CD4-positive, alpha-beta T cell (primary cell): ENCODE data around the gene TEX51. TPM values are rescaled to one million over a fixed set of nuclear protein-coding genes. Genes with fewer than 3 reads are reported as not detected.

Experiments used
- ATAC-seq: fragments of 200-7000 bp; cut with Tn5 transposase; one replicate; pipeline ENCODE4 v1.10.0; 2022; ENCODE audit warnings: mild to moderate bottlenecking; ENCODE audit not compliant: poor library complexity
- CTCF ChIA-PET: fragments of 350-600 bp; sonication (Branson Sonifier 250); formaldehyde crosslinking; loops from one replicate; lab custom pipeline; 2021; ENCODE audit warnings: antibody characterized with exemption, inconsistent platforms; lab: Charles Lee
- POLR2A ChIA-PET: fragments of 350-600 bp; sonication (Branson Sonifier 250); formaldehyde crosslinking; loops from one replicate; lab custom pipeline; 2021; ENCODE audit warnings: antibody characterized with exemption, inconsistent platforms; lab: Charles Lee
- DNase-seq, 14 experiments: peaks; one replicate each; pipeline ENCODE4 v3.0.0-alpha.2; 2013 to 2020; ENCODE audit warnings: mixed read lengths in 2 of 14
- H3K27ac ChIP-seq, 2 donors: one replicate each; pipeline versions ENCODE4 v1.5.1 to v1.7.0; 2013; ENCODE audit warnings: low read length in 2 of 2, low read depth in 1 of 2, mild to moderate bottlenecking in 1 of 2
- H3K27me3 ChIP-seq, 2 experiments: 1 replicate in 1 of 2; 2 replicates in 1 of 2; pipeline versions ENCODE4 v1.6.1 to v1.7.0; 2013; ENCODE audit warnings: low read length in 2 of 2, control low read depth in 1 of 2, mild to moderate bottlenecking in 1 of 2, moderate library complexity in 1 of 2; ENCODE audit not compliant: insufficient read depth in 2 of 2, control insufficient read depth in 1 of 2
- H3K36me3 ChIP-seq: one replicate; pipeline ENCODE4 v1.6.1; 2013; ENCODE audit warnings: low read length, control low read depth; ENCODE audit not compliant: insufficient read depth
- H3K4me1 ChIP-seq: one replicate; pipeline ENCODE4 v1.6.1; 2013; ENCODE audit warnings: low read length, control low read depth; ENCODE audit not compliant: insufficient read depth
- H3K4me3 ChIP-seq: one replicate; pipeline ENCODE4 v1.5.1; 2013; ENCODE audit warnings: mild to moderate bottlenecking, low read length, moderate library complexity
- H3K9me3 ChIP-seq, 2 experiments: 1 replicate in 1 of 2; 2 replicates in 1 of 2; pipeline versions ENCODE4 v1.6.1 to v1.7.0; 2013; ENCODE audit warnings: low read length in 2 of 2, mild to moderate bottlenecking in 2 of 2, control low read depth in 1 of 2, moderate library complexity in 1 of 2; ENCODE audit not compliant: control insufficient read depth in 1 of 2, insufficient read depth in 1 of 2
- H3K27ac Mint-ChIP-seq: one replicate; pipeline ENCODE4 v1.8.0; 2020; ENCODE audit warnings: mixed read lengths
- H3K27me3 Mint-ChIP-seq: one replicate; pipeline ENCODE4 v1.8.0; 2021; ENCODE audit warnings: mixed read lengths
- H3K36me3 Mint-ChIP-seq: one replicate; pipeline ENCODE4 v1.8.0; 2021; ENCODE audit warnings: low read depth, mixed read lengths
- H3K4me1 Mint-ChIP-seq: one replicate; pipeline ENCODE4 v1.8.0; 2021; ENCODE audit warnings: low read depth, mixed read lengths
- H3K4me3 Mint-ChIP-seq: one replicate; pipeline ENCODE4 v1.8.0; 2020; ENCODE audit warnings: mild to moderate bottlenecking, mixed read lengths
- H3K9me3 Mint-ChIP-seq: one replicate; pipeline ENCODE4 v1.8.0; 2020; ENCODE audit warnings: mixed read lengths
- intact Hi-C, 2 experiments: fragments of 100-400 bp; cut with DNase I in 1 of 2; cut with micrococcal nuclease in 1 of 2; formaldehyde crosslinking; loops; one replicate each; pipeline versions ENCODE4 v1.15.1 to v1.9.0; 2023 to 2025; cut with DNase I, micrococcal nuclease
- total RNA-seq, 174 experiments: library from RNA in 2 of 174; stranded (reverse) in 2 of 174; gene quantifications; one replicate each; pipeline ENCODE4 v1.2.3 and lab custom pipeline; 2021 to 2026
- TF ChIP-seq, protein P1 (sequence below): fragments of 200-600 bp; IDR thresholded peaks from one replicate; pipeline ENCODE4 v1.8.0; 2022; ENCODE audit warnings: antibody characterized with exemption, mild to moderate bottlenecking

TEX51 gene
- total RNA-seq, 2 experiments from 2014 or later, result not detected

DNA sequence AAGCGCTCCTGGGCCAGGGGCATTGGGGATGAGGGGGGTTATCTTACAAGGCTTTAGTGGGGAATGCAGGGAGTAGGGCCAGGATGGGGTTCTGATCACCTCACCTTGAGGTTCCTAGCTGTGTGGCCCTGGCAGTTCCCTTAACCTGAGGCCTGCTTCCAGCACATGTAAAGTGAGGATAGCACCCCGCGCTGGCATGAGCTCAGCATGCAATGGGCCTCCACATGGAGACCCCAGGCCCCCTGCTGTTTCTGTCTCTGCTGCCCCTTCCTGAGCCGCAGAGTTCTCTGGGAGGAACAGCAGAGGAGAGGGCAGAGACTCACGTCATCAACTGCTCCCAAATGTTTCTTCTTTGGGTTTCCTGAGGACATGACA, 8.6 kb upstream of the TEX51 start:
- ChIA-PET POLR2A (no interaction called here), CTCF (no interaction called here)
- no peaks in the 10 kb centered on the region for H3K36me3 Mint-ChIP-seq
- H3K4me1 Mint-ChIP-seq, result peaks cover 5% of the 10 kb centered on the region
- H3K9me3 Mint-ChIP-seq, result no peaks in the 10 kb centered on the region
- Histone ChIP-seq H3K4me3 (no peak overlapping the region), H3K27ac (no peak overlapping the region), H3K27me3 (peaks cover 0 to 5% of the 10 kb centered on the region in 2 experiments), H3K9me3 (peaks cover 0 to 12% of the 10 kb centered on the region in 2 experiments), H3K36me3 (no peaks in the 10 kb centered on the region), H3K4me1 (peaks cover 11% of the 10 kb centered on the region)
- no peak overlapping the region for H3K27ac Mint-ChIP-seq
- DNase-seq (no peak), ATAC-seq (no peak)
- intact Hi-C loops, result no loop called here
- peaks cover 20% of the 10 kb centered on the region for H3K27me3 Mint-ChIP-seq
- TF ChIP-seq, protein P1, sequence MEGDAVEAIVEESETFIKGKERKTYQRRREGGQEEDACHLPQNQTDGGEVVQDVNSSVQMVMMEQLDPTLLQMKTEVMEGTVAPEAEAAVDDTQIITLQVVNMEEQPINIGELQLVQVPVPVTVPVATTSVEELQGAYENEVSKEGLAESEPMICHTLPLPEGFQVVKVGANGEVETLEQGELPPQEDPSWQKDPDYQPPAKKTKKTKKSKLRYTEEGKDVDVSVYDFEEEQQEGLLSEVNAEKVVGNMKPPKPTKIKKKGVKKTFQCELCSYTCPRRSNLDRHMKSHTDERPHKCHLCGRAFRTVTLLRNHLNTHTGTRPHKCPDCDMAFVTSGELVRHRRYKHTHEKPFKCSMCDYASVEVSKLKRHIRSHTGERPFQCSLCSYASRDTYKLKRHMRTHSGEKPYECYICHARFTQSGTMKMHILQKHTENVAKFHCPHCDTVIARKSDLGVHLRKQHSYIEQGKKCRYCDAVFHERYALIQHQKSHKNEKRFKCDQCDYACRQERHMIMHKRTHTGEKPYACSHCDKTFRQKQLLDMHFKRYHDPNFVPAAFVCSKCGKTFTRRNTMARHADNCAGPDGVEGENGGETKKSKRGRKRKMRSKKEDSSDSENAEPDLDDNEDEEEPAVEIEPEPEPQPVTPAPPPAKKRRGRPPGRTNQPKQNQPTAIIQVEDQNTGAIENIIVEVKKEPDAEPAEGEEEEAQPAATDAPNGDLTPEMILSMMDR, result no peak
- H3K4me3 Mint-ChIP-seq, result no peak overlapping the region

DNA sequence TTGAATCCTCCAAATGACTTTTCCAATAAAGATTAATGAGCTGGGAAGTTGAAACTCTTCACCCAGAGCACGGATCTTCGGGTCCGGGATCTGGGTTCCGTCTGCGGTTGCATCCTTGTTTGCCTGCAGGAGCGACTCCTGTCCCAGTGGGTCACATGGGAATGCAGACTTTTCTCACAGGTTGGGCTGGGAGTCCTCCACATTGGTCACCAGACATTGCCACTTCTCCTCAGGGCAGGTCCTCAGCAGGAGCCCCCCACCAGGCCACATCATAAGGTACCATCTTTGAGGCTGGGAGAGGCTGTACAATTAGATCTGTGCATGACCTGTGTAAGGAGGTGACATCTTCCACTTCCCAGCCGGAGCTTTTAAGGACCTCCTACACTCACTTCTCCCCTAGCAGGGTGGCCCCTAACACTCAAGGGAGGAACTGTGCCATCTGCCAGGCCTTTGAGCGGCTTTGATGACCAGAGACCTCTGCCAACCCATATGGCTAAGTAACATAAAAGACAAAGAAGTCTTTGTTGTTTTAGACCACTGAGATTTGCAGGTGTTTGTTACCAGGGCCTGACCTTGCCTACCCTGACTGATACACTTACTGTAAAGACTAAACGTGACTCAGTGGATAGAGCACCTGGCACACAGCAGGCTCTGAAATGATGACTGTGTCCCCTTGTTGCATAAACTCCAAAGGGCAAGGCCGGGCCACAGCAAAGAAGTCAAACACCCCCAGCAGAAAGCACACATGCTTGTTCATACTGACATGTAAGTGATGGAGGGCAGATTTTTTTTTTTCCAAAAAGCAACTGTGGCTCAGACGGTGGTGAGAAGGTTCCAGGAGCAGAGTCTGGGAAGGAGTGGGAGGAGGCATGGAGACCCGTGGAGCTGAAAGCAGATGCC, 7.9 kb upstream of the TEX51 start:
- H3K36me3 ChIP-seq, result no peaks in the 10 kb centered on the region
- peaks cover 20% of the 10 kb centered on the region for H3K27me3 Mint-ChIP-seq
- ChIA-PET CTCF (no interaction called here), POLR2A (no interaction called here)
- no peaks in the 10 kb centered on the region for H3K36me3 Mint-ChIP-seq
- peaks cover 11% of the 10 kb centered on the region for H3K4me1 ChIP-seq
- no peak overlapping the region for H3K27ac Mint-ChIP-seq
- H3K27me3 ChIP-seq, result peaks cover 0 to 5% of the 10 kb centered on the region in 2 experiments
- no peak overlapping the region for H3K4me3 ChIP-seq
- no peaks in the 10 kb centered on the region for H3K9me3 Mint-ChIP-seq
- TF ChIP-seq, protein P1, result no peak
- H3K27ac ChIP-seq, result no peak overlapping the region
- ATAC-seq, result no peak
- no peak for DNase-seq
- peaks cover 5% of the 10 kb centered on the region for H3K4me1 Mint-ChIP-seq
- peaks cover 0 to 9% of the 10 kb centered on the region in 2 experiments for H3K9me3 ChIP-seq
- intact Hi-C loops, result no loop called here
- no peak overlapping the region for H3K4me3 Mint-ChIP-seq

DNA sequence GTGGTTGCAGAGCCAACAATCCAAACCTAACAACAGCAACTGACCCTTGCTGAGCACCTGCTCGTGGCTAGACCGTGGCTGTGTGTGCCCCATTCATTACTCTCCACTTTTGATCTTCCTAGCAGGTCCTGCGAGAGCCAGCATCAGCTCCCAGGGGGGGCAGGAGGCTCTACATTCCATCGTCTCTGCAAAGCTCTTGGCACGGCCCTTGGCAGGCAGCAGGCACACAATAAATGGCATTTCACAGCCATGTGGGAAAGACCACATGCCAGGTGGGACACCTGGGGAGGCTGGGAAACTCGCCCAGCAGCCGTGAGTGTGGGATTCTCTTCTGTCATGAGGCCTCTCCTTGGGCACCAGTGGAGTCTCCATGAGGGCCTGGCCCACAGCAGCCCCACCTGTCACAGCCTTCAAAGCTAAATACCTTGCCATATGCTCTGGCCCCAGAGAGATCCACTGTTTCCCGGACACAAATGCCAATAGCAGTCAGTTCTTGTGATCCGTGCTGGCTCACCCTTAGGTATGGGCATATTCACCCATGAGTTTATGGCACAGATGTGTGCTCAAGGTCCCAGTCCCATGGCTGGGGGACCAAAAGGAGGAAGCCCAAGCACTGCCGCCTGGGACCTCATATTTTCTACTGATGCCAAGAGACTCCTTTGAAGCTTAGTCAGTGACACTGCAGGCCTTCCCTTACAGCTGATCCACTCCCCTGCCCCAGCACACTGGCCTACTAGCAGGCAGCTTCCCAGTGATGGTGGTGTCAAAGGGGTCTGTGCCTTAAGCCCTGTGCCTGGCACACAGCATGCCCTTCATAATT, 6.8 kb upstream of the TEX51 start:
- peaks cover 0 to 3% of the 10 kb centered on the region in 2 experiments for H3K9me3 ChIP-seq
- ATAC-seq, result no peak
- CTCF ChIA-PET, result no interaction called here
- Mint-ChIP-seq H3K36me3 (no peaks in the 10 kb centered on the region), H3K4me1 (peaks cover under 1% of the 10 kb centered on the region), H3K9me3 (no peaks in the 10 kb centered on the region), H3K4me3 (no peak overlapping the region), H3K27ac (no peak overlapping the region), H3K27me3 (peaks cover 14% of the 10 kb centered on the region)
- H3K36me3 ChIP-seq, result no peaks in the 10 kb centered on the region
- no peak overlapping the region for H3K27ac ChIP-seq
- peaks cover 0 to 5% of the 10 kb centered on the region in 2 experiments for H3K27me3 ChIP-seq
- TF ChIP-seq, protein P1, result no peak
- POLR2A ChIA-PET, result no interaction called here
- intact Hi-C loops, result no loop called here
- H3K4me3 ChIP-seq, result no peak overlapping the region
- peaks cover under 1% of the 10 kb centered on the region for H3K4me1 ChIP-seq
- no peak for DNase-seq
